Measurements from ENCODE around the gene OR5H14. TPM values are rescaled to one million over a fixed set of nuclear protein-coding genes. Genes with fewer than 3 reads are reported as not detected.

Gene OR5H14
- total and polyA plus RNA-seq, 9 of the 15 experiments (the other 6 are each of a cell fraction or from before 2014, with no cell fraction given) = not detected

DNA sequence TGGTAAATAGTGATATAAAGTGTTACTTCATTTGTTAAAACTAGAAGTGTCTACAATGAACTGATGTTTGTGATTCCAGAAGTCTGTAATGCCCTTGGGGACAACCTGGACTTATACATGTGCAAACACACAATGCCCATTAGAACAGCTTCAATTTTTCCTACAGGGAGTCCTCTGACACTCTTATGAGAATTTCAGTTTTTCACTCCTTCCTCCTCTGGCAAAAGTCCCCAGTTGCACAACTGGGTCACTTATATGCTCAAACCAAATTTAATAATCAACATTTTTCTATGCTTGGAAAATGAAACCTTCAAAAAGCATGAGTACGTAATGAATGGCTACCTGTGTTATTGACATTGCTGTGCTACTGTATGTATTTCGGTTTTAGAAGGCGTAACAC is 19.1 kb downstream of the OR5H14 start, which contains the start of gene OR5H15:
Gene OR5H15 (plus strand): TSS at position 301 of the 400 bp plus-strand sequence. CDS start 2,004 bp downstream, outside the sequence.
- DNase-seq (ENCODE audit: extremely low read depth in 1 of 4, low spot score in 3 of 4) (no peak), ATAC-seq (no peak), FAIRE-seq (no peak)
- no peaks in the 10 kb centered on the region for H3K9me3 ChIP-seq (replicated peaks; ENCODE audit: control insufficient read depth, insufficient read depth, low read depth, low read length)
- no peaks in the 10 kb centered on the region for H3K27me3 ChIP-seq (ENCODE audit: control insufficient read depth in 2 of 2, insufficient read depth in 2 of 2, low read length in 2 of 2)
- H3K79me2 ChIP-seq (ENCODE audit: control insufficient read depth, insufficient read depth, low read length) = no peaks in the 10 kb centered on the region
- intact Hi-C loops (cut with micrococcal nuclease) = no loop called here
- in situ Hi-C loops (cut with MboI) = no loop called here
- H3K4me1 ChIP-seq (replicated peaks in 1 of 2; ENCODE audit: control insufficient read depth in 2 of 2, insufficient read depth in 2 of 2, low read length in 2 of 2) = no peaks in the 10 kb centered on the region
- H3K27ac ChIP-seq (ENCODE audit: extremely low read depth, low read depth, low read length) = no peak within 1 kb of the TSS
- TF ChIP-seq, protein P1, sequence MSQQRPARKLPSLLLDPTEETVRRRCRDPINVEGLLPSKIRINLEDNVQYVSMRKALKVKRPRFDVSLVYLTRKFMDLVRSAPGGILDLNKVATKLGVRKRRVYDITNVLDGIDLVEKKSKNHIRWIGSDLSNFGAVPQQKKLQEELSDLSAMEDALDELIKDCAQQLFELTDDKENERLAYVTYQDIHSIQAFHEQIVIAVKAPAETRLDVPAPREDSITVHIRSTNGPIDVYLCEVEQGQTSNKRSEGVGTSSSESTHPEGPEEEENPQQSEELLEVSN (IDR thresholded peaks at IDR 0.05; ENCODE audit: borderline replicate concordance in 1 of 2, extremely low read depth in 1 of 2, insufficient read depth in 1 of 2, insufficient read length in 1 of 2, low read depth in 1 of 2, low read length in 1 of 2, poor library complexity in 1 of 2, severe bottlenecking in 1 of 2) = no peak
- TF ChIP-seq, protein P2, sequence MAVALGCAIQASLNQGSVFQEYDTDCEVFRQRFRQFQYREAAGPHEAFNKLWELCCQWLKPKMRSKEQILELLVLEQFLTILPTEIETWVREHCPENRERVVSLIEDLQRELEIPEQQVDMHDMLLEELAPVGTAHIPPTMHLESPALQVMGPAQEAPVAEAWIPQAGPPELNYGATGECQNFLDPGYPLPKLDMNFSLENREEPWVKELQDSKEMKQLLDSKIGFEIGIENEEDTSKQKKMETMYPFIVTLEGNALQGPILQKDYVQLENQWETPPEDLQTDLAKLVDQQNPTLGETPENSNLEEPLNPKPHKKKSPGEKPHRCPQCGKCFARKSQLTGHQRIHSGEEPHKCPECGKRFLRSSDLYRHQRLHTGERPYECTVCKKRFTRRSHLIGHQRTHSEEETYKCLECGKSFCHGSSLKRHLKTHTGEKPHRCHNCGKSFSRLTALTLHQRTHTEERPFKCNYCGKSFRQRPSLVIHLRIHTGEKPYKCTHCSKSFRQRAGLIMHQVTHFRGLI (CRISPR knock-in tag; IDR thresholded peaks at IDR 0.05) = no peak
- TF ChIP-seq ZNF668 (CRISPR knock-in tag; IDR thresholded peaks at IDR 0.05) (no peak), HNRNPL (IDR thresholded peaks at IDR 0.05; ENCODE audit: low read depth, low read length) (no peak), HDAC3 (IDR thresholded peaks at IDR 0.05; ENCODE audit: borderline replicate concordance, partially characterized antibody) (no peak), ZNF146 (CRISPR knock-in tag; IDR thresholded peaks at IDR 0.05; ENCODE audit: unreplicated experiment) (no peak), NBN (IDR thresholded peaks at IDR 0.05; ENCODE audit: low read depth) (no peak), ARHGAP35 (IDR thresholded peaks at IDR 0.05; ENCODE audit: partially characterized antibody) (no peak), ZSCAN29 (IDR thresholded peaks at IDR 0.05) (no peak), MYNN (IDR thresholded peaks at IDR 0.05) (no peak), MYNN (CRISPR knock-in tag; IDR thresholded peaks at IDR 0.05) (no peak), ZNF133 (CRISPR knock-in tag; IDR thresholded peaks at IDR 0.05) (no peak), BACH1 (tag; IDR thresholded peaks at IDR 0.05) (no peak), DNMT1 (IDR thresholded peaks at IDR 0.05) (no peak), CXXC5 (CRISPR knock-in tag; IDR thresholded peaks at IDR 0.05) (no peak), JUN (IDR thresholded peaks at IDR 0.05; ENCODE audit: borderline replicate concordance, low read depth, low read length) (no peak), JUN (CRISPR knock-in tag; IDR thresholded peaks at IDR 0.05; ENCODE audit: borderline replicate concordance) (no peak), GABPA (tag; conservative IDR thresholded peaks at IDR 0.05; ENCODE audit: low read depth) (no peak)
- TF ChIP-seq, protein P3, sequence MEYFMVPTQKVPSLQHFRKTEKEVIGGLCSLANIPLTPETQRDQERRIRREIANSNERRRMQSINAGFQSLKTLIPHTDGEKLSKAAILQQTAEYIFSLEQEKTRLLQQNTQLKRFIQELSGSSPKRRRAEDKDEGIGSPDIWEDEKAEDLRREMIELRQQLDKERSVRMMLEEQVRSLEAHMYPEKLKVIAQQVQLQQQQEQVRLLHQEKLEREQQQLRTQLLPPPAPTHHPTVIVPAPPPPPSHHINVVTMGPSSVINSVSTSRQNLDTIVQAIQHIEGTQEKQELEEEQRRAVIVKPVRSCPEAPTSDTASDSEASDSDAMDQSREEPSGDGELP (CRISPR knock-in tag; IDR thresholded peaks at IDR 0.05; ENCODE audit: borderline replicate concordance) = no peak
- TF ChIP-seq, protein P4, sequence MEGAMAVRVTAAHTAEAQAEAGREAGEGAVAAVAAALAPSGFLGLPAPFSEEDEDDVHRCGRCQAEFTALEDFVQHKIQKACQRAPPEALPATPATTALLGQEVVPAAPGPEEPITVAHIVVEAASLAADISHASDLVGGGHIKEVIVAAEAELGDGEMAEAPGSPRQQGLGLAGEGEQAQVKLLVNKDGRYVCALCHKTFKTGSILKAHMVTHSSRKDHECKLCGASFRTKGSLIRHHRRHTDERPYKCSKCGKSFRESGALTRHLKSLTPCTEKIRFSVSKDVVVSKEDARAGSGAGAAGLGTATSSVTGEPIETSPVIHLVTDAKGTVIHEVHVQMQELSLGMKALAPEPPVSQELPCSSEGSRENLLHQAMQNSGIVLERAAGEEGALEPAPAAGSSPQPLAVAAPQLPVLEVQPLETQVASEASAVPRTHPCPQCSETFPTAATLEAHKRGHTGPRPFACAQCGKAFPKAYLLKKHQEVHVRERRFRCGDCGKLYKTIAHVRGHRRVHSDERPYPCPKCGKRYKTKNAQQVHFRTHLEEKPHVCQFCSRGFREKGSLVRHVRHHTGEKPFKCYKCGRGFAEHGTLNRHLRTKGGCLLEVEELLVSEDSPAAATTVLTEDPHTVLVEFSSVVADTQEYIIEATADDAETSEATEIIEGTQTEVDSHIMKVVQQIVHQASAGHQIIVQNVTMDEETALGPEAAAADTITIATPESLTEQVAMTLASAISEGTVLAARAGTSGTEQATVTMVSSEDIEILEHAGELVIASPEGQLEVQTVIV (CRISPR knock-in tag; IDR thresholded peaks at IDR 0.05; ENCODE audit: borderline replicate concordance) = no peak
- H3K4me3 ChIP-seq = no peak within 1 kb of the TSS
- POLR2A ChIA-PET = no interaction called here
- no peak within 1 kb of the TSS for H2AFZ ChIP-seq (ENCODE audit: low read depth, low read length)
- WGBS (ENCODE audit: insufficient coverage, low coverage, missing lambda C conversion rate) = 0% methylated on average over 3 of the region's 3 CpGs
- no peak within 1 kb of the TSS for H3K4me2 ChIP-seq (ENCODE audit: insufficient read depth, low read length)
- no peak within 1 kb of the TSS for H3K9ac ChIP-seq (ENCODE audit: insufficient read depth in 1 of 2, low read depth in 2 of 2, low read length in 2 of 2)
- H4K20me1 ChIP-seq (replicated peaks; ENCODE audit: control insufficient read depth, insufficient read depth, low read length) = no peaks in the 10 kb centered on the region
- H3K9me1 ChIP-seq (ENCODE audit: control insufficient read depth, insufficient read depth, low read length) = no peaks in the 10 kb centered on the region
- CTCF ChIA-PET (ENCODE audit: low intra/inter-chr PET ratio) = no interaction called here
- BruUV-seq (replicated peaks) = no TSS peak
- H3K36me3 ChIP-seq (ENCODE audit: control insufficient read depth, insufficient read depth, low read length) = no peaks in the 10 kb centered on the region
